SIG-M5 treated with dmso at 0.1 percent for 504 hours (cell line): ENCODE data around the gene IL32.

Experiments
- DNase-seq: peaks from one replicate; lab custom pipeline; 2025; ENCODE audit not compliant: unreplicated experiment; lab: John Stamatoyannopoulos, UW

The IL32 gene

DNA sequence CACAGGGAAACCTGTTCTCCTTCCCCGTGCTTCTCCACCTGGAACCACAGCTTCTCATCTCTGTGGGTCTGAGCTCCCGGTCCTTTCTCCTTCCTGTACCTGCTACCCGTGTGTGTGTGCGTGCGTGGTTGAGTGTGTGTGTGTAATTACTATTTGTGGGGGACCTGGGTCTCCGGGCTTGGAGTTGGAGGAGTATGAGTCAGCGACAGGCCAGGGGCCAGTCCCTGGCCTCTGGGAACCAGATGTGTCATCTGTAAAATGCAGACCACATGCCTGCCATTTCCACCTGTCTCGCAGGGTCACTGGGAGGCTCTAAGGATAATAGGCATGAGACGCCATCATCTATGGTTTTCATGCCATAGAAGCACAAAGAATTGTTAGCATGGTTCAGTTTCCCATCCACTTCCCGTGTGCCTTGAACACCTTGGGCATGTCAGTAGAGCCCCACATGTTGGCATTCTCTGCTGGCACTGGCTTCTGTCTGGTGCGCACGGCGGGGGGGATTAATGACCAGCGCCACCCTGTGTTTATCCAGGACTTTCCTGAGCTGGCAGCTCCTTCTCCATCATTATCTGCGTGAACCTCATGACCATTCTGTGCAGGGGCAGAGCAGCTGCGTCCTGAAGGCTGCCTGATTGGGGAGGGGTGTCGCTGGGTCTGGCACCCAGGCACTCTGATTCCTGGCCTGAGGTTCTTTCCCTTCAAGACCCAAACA, 48.5 kb downstream of the IL32 start:
- DNase-seq = no peak

DNA sequence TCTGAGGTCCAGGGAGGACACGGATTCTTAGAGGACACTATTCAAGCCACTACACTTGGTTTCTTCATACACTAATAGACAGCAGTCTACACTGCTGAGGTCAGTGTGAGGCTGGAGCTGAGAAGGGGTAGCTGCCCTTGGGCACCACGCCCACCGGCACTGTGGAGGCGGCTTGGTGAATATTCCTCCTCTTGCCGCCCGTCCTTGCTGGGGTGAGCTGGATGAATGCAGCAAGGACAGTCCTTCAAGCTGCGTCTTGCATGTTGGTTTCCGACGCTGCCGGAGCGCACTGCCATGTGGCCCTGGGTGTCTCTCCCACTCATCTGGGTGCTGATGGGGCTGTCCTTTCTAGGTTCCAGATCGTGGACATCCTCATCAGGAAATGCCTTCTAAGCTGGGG, 49.6 kb downstream of the IL32 start:
- DNase-seq = no peak

DNA sequence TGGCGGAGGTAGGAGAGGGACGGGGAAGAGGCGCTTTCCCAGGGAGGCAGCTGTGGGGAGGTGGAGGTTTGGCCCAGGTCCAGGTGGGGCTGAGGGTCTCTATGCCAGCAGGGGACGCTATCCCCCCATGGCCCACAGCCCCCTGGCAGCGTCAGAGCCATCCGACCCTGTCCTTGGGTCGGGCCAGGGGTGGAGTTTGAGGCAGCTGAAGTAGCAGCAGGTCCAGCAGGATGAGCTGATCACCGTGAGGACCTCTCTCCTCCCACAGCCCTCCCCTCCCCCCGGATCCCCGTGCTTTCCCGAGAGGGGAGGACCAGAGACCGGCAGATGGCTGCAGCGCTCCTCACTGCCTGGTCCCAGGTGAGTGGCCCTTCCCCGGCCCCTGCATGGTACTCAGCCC, 50.1 kb downstream of the IL32 start:
- no peak for DNase-seq

DNA sequence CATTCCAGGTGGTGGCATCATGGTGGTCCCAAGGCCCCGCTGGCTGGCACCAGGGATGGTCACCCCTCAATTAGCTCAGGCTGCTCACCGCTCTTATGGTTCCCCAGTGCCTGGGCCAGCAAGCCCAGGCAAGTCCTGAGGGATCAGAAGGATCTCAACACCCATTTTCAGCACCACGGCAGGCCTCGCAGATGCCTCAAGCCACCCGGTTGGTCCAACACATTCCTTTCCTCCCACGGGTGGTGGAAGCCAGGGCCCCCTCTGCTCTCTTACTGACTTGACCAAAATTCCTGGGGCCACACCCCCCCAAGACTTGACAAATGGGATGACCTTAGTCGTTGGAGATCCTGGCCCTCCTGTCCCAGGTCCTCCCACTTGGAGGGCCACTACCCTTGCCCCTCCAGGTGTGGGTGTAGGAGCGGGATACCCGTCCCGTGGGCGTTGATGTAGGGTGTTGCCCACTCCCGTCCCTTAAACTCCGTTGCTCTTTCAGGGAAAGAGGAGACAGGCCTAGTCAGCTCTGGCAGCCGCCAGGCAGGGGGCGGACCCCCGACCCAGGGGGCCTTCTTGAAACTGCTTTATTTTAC, 52.9 kb downstream of the IL32 start:
- DNase-seq = no peak

DNA sequence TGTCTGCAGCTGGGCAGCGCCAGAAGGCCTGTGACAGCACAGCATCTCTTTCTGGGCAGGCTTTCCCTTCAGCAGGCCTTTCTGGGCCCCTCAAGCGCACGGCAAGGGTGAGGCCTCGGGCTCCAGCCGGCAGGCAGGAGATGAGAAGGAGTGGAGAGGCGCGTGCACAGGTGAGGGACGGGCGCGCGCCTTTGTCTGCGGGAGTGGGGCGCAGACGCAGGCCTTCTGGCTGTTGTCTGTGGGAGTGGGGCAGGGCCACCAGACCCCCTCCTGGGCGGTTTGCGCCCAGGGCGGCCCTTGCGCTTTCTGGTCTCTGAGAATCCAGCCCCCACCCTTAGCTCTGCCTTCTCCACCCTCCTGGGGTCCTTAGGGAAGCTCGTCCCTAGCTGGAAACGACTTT, 53.4 kb downstream of the IL32 start:
- no peak for DNase-seq
